B cell (primary cell): ENCODE measurements around the gene HSD11B2. TPM values are rescaled to one million over a fixed set of nuclear protein-coding genes. Genes with fewer than 3 reads are reported as not detected.

Experiments
- ATAC-seq: fragments of 200-7000 bp; cut with Tn5 transposase; one replicate; pipeline ENCODE4 v1.10.0; 2021; ENCODE audit warnings: low read depth, mild to moderate bottlenecking, moderate number of reproducible peaks, moderate library complexity
- CTCF ChIA-PET: fragments of 350-600 bp; sonication (Branson Sonifier 250); formaldehyde crosslinking; loops from one replicate; lab custom pipeline; 2021; ENCODE audit warnings: antibody characterized with exemption, inconsistent platforms; lab: Charles Lee
- POLR2A ChIA-PET: fragments of 350-600 bp; sonication (Branson Sonifier 250); formaldehyde crosslinking; loops from one replicate; lab custom pipeline; 2021; ENCODE audit warnings: antibody characterized with exemption; lab: Charles Lee
- DNase-seq: peaks from one replicate; pipeline ENCODE4 v3.0.0; 2013
- H2AFZ ChIP-seq: 2 replicates; pipeline ENCODE4 v1.6.1; 2012; ENCODE audit warnings: mild to moderate bottlenecking, low read depth, low read length; ENCODE audit not compliant: insufficient read depth, poor library complexity, severe bottlenecking
- H3K27ac ChIP-seq, 2 donors: 1 replicate in 1 of 2; 2 replicates in 1 of 2; pipeline ENCODE4 v1.5.1; 2012 to 2013; ENCODE audit warnings: low read length in 2 of 2, mild to moderate bottlenecking in 2 of 2, moderate library complexity in 1 of 2
- H3K27me3 ChIP-seq, 4 experiments: fragments of 200-600 bp in 1 of 4; sonication (generic) in 1 of 4; replicated peaks in 1 of 4; 1 replicate in 2 of 4; 2 replicates in 2 of 4; pipeline versions ENCODE4 v1.6.1 to v1.7.0; 2013 to 2016; ENCODE audit warnings: low read length in 3 of 4, mild to moderate bottlenecking in 2 of 4, mixed read lengths in 1 of 4, moderate library complexity in 1 of 4; ENCODE audit not compliant: insufficient read depth in 4 of 4, control insufficient read depth in 3 of 4; ENCODE audit errors: control extremely low read depth in 1 of 4
- H3K36me3 ChIP-seq, 2 experiments: replicated peaks in 1 of 2; 1 replicate in 1 of 2; 2 replicates in 1 of 2; pipeline versions ENCODE4 v1.6.1 to v1.7.1; 2013; ENCODE audit warnings: low read length in 1 of 2; ENCODE audit not compliant: insufficient read depth in 2 of 2, control insufficient read depth in 1 of 2; ENCODE audit errors: control extremely low read depth in 1 of 2, extremely low read depth in 1 of 2
- H3K4me1 ChIP-seq, 2 donors: fragments of 200-600 bp in 1 of 2; sonication (generic) in 1 of 2; 1 replicate in 1 of 2; 2 replicates in 1 of 2; pipeline versions ENCODE4 v1.5.1 to v1.6.1; 2013 to 2017; ENCODE audit warnings: low read length in 2 of 2; ENCODE audit not compliant: control insufficient read depth in 2 of 2, insufficient read depth in 2 of 2
- H3K4me2 ChIP-seq: replicated peaks from 2 replicates; pipeline ENCODE3; 2012; ENCODE audit warnings: mild to moderate bottlenecking, low read depth, low read length; ENCODE audit not compliant: poor library complexity, severe bottlenecking
- H3K4me3 ChIP-seq, 5 experiments: fragments of 200-600 bp in 1 of 5; sonication (generic) in 1 of 5; 1 replicate in 3 of 5; 2 replicates in 2 of 5; pipeline versions ENCODE4 v1.5.1 to v1.7.0; 2011 to 2016; ENCODE audit warnings: low read length in 4 of 5, mild to moderate bottlenecking in 4 of 5, low read depth in 2 of 5, control low read depth in 1 of 5, moderate library complexity in 1 of 5; ENCODE audit not compliant: insufficient read depth in 1 of 5; ENCODE audit errors: control extremely low read depth in 1 of 5, extremely low read depth in 1 of 5
- H3K79me2 ChIP-seq: fragments of 200-600 bp; sonication (generic); one replicate; pipeline ENCODE4 v1.6.0; 2016; ENCODE audit warnings: low read length; ENCODE audit not compliant: control insufficient read depth, insufficient read depth
- H3K9ac ChIP-seq: fragments of 200-600 bp; sonication (generic); 2 replicates; pipeline ENCODE4 v1.6.1; 2017; ENCODE audit warnings: mild to moderate bottlenecking, low read length, moderate library complexity
- H3K9me3 ChIP-seq, 3 donors: one replicate each; pipeline versions ENCODE4 v1.6.1 to v1.7.1; 2013; ENCODE audit warnings: low read length in 2 of 3; ENCODE audit not compliant: control insufficient read depth in 2 of 3, insufficient read depth in 1 of 3; ENCODE audit errors: control extremely low read depth in 1 of 3
- H4K20me1 ChIP-seq: 2 replicates; pipeline ENCODE4 v1.6.0; 2012; ENCODE audit warnings: mild to moderate bottlenecking, low read length; ENCODE audit not compliant: insufficient read depth, control insufficient read depth, poor library complexity, severe bottlenecking
- H3K27ac Mint-ChIP-seq: one replicate; pipeline ENCODE4 v1.8.0; 2021; ENCODE audit warnings: mixed read lengths
- H3K27me3 Mint-ChIP-seq: one replicate; pipeline ENCODE4 v1.8.0; 2021; ENCODE audit warnings: mixed read lengths
- H3K4me1 Mint-ChIP-seq: one replicate; pipeline ENCODE4 v1.8.0; 2021; ENCODE audit warnings: mixed read lengths
- H3K4me3 Mint-ChIP-seq: one replicate; pipeline ENCODE4 v1.8.0; 2021; ENCODE audit warnings: mixed read lengths
- H3K9me3 Mint-ChIP-seq: one replicate; pipeline ENCODE4 v1.8.0; 2022; ENCODE audit warnings: mixed read lengths; ENCODE audit not compliant: insufficient read depth
- EZH2 ChIP-seq: IDR thresholded peaks from 2 replicates; pipeline ENCODE4 v1.6.1; 2012; ENCODE audit warnings: borderline replicate concordance, low read depth, mild to moderate bottlenecking, moderate library complexity, low read length; ENCODE audit not compliant: insufficient read depth, poor library complexity, severe bottlenecking
- WGBS: methylation state at CpG from one replicate; pipeline ENCODE4 v1.1.5; 2013; ENCODE audit warnings: missing lambda C conversion rate; ENCODE audit not compliant: insufficient coverage; 5-methylcytosine and 5-hydroxymethylcytosine counted together
- intact Hi-C: fragments of 100-400 bp; cut with micrococcal nuclease; formaldehyde crosslinking; loops from one replicate; pipeline ENCODE4 v1.10.0; 2022
- polyA plus RNA-seq: library from polyadenylated mRNA; depleted of rRNA; stranded (reverse); fragments of >200 nt; gene quantifications from 2 replicates; pipeline ENCODE4 v1.2.3, GENCODE V29; 2012
- total RNA-seq, 2 donors: library from RNA; stranded (reverse); fragments of 120-200 nt in 1 of 2; gene quantifications; 1 replicate in 1 of 2; 2 replicates in 1 of 2; pipeline versions ENCODE4 v1.2.3 to v1.2.4, GENCODE V29; 2013 to 2022
- TF ChIP-seq, protein P1 (sequence below): fragments of 200-600 bp; IDR thresholded peaks from one replicate; pipeline ENCODE4 v1.8.0; 2022; ENCODE audit warnings: antibody characterized with exemption, mild to moderate bottlenecking

The HSD11B2 gene
- total and polyA plus RNA-seq, 2 donors (not counting 1 experiment from before 2014, with no cell fraction given), result 0.09 TPM; not detected in 1

DNA sequence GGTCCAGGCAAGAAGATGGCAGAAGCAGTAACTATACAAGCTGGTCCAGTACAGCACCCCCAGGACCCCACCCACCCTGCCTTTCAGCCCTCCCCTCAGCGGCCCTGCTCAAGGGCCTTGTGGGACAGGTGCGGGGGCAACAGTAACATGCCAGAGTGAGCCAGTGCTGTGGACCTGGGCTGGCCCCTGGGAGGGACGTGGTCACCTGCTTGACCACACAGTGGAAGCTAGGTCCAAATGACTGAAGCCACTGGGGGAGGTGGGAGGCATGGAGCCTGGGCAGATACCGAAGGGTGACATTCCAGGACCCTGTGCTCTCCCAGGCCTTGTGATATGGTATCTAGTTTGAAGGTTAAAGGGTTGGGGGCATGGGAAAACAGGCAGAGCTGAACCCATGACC, 32.8 kb downstream of the HSD11B2 start:
- H4K20me1 ChIP-seq, result peaks cover 99% of the 10 kb centered on the region
- H3K4me3 Mint-ChIP-seq, result no peak overlapping the region
- no peak overlapping the region for H3K4me2 ChIP-seq
- H3K27me3 ChIP-seq, result no peaks in the 10 kb centered on the region
- TF ChIP-seq EZH2, result no peak
- TF ChIP-seq, protein P1, sequence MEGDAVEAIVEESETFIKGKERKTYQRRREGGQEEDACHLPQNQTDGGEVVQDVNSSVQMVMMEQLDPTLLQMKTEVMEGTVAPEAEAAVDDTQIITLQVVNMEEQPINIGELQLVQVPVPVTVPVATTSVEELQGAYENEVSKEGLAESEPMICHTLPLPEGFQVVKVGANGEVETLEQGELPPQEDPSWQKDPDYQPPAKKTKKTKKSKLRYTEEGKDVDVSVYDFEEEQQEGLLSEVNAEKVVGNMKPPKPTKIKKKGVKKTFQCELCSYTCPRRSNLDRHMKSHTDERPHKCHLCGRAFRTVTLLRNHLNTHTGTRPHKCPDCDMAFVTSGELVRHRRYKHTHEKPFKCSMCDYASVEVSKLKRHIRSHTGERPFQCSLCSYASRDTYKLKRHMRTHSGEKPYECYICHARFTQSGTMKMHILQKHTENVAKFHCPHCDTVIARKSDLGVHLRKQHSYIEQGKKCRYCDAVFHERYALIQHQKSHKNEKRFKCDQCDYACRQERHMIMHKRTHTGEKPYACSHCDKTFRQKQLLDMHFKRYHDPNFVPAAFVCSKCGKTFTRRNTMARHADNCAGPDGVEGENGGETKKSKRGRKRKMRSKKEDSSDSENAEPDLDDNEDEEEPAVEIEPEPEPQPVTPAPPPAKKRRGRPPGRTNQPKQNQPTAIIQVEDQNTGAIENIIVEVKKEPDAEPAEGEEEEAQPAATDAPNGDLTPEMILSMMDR, result no peak
- H3K27ac Mint-ChIP-seq, result no peak overlapping the region
- ChIA-PET POLR2A (no interaction called here), CTCF (interaction anchor here (1.5 to 6.9 kb wide), 3 partner anchors 17 to 119 kb away, joined by 3 to 81 read pairs (median 18); no protein-coding TSS in a partner anchor)
- no peak for DNase-seq
- H3K4me1 ChIP-seq, result peaks cover 7 to 26% of the 10 kb centered on the region in 2 donors
- H3K27ac ChIP-seq, result no peak overlapping the region
- no peak overlapping the region for H3K9ac ChIP-seq
- WGBS, result 100% methylated on average over 4 of the region's 4 CpGs
- H2AFZ ChIP-seq, result no peak overlapping the region
- peaks cover 98% of the 10 kb centered on the region for H3K79me2 ChIP-seq
- intact Hi-C loops, result no loop called here
- no peak overlapping the region for H3K4me3 ChIP-seq
- ATAC-seq, result no peak
- no peaks in the 10 kb centered on the region for H3K9me3 ChIP-seq
- H3K9me3 Mint-ChIP-seq, result no peaks in the 10 kb centered on the region
- H3K4me1 Mint-ChIP-seq, result peaks cover 40% of the 10 kb centered on the region
- no peaks in the 10 kb centered on the region for H3K27me3 Mint-ChIP-seq
- H3K36me3 ChIP-seq, result peaks cover 0 to 49% of the 10 kb centered on the region in 2 experiments

DNA sequence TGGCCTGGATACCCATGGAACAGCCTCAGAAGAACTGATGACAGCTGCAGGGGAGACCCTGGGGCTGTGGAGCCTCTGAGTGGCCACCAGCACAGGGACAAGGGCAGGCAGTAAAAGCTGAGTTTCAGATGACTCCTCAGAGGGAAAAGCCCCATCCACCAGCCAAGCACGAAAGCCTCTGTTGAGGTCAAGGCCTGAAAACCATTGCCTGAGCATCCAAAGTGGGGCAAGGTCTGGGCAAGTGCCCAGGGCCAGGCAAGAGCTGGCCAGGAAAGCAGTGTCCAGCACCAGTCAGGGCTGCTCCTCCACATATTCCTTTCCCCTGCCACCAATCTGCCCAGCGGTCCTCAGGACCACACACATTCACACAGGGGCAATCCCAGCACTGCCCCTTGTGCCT, 33.6 kb downstream of the HSD11B2 start:
- H3K9me3 Mint-ChIP-seq, result no peaks in the 10 kb centered on the region
- TF ChIP-seq, protein P1, result no peak
- no peak for TF ChIP-seq EZH2
- POLR2A ChIA-PET, result no interaction called here
- Histone ChIP-seq H3K27ac (no peak overlapping the region), H3K79me2 (peaks cover 96% of the 10 kb centered on the region), H3K9ac (no peak overlapping the region), H4K20me1 (peaks cover 96% of the 10 kb centered on the region), H3K9me3 (no peaks in the 10 kb centered on the region), H2AFZ (no peak overlapping the region), H3K4me3 (no peak overlapping the region), H3K36me3 (peaks cover 0 to 42% of the 10 kb centered on the region in 2 experiments), H3K4me2 (no peak overlapping the region), H3K27me3 (no peaks in the 10 kb centered on the region), H3K4me1 (peaks cover 7 to 28% of the 10 kb centered on the region in 2 donors)
- ATAC-seq (no peak), DNase-seq (no peak)
- no peak overlapping the region for H3K4me3 Mint-ChIP-seq
- CTCF ChIA-PET, result interaction anchor here (0.6 to 6.9 kb wide), 6 partner anchors 17 to 590 kb away, joined by 3 to 81 read pairs (median 8); partner anchors contain the start of gene ATP6V0D1
- WGBS, result 89% methylated on average over 2 of the region's 2 CpGs
- H3K4me1 Mint-ChIP-seq, result peaks cover 38% of the 10 kb centered on the region
- H3K27me3 Mint-ChIP-seq, result no peaks in the 10 kb centered on the region
- H3K27ac Mint-ChIP-seq, result no peak overlapping the region
- intact Hi-C loops, result no loop called here
